SK-N-SH (cell line): Measurements from ENCODE around the gene CBLN3. TPM values are rescaled to one million over a fixed set of nuclear protein-coding genes. Genes with fewer than 3 reads are reported as not detected.

ENCODE experiments used
- CTCF ChIA-PET: fragments of 300-600, 350-600 bp; formaldehyde crosslinking; extraction: SDS; loops from one replicate; lab custom pipeline; 2021; lab: Yijun Ruan, JAX
- POLR2A ChIA-PET: fragments of 350-600 bp; sonication (Branson Sonifier 250); formaldehyde crosslinking; extraction: SDS; loops from one replicate; lab custom pipeline; 2020; ENCODE audit warnings: antibody characterized with exemption, inconsistent platforms; lab: Yijun Ruan, JAX
- DNase-seq: peaks from one replicate; pipeline ENCODE4 v3.0.0; 2012
- H2AFZ ChIP-seq: fragments of 200-600 bp; sonication (generic); 2 replicates; pipeline ENCODE4 v1.8.1; 2016; ENCODE audit warnings: antibody characterized with exemption, mild to moderate bottlenecking, low read depth
- H3F3A ChIP-seq: fragments of 200-600 bp; sonication (generic); replicated peaks from 2 replicates; pipeline ENCODE3; 2016; ENCODE audit warnings: antibody characterized with exemption, mild to moderate bottlenecking; ENCODE audit not compliant: insufficient read depth
- H3K27ac ChIP-seq, 2 experiments: fragments of 200-500 bp in 1 of 2; fragments of 200-600 bp in 1 of 2; sonication (Bioruptor generic) in 1 of 2; sonication (generic), shearing (Covaris generic) in 1 of 2; 2 replicates each; pipeline versions ENCODE4 v1.5.1 to v1.6.1; 2014 to 2016; ENCODE audit warnings: low read depth in 2 of 2, inconsistent platforms in 1 of 2, low read length in 1 of 2, mild to moderate bottlenecking in 1 of 2, mixed read lengths in 1 of 2
- H3K27me3 ChIP-seq: fragments of 200-600 bp; sonication (generic), shearing (Covaris generic); 2 replicates; pipeline ENCODE4 v1.6.1; 2016; ENCODE audit warnings: mixed run types; ENCODE audit not compliant: insufficient read depth
- H3K36me3 ChIP-seq, 2 experiments: fragments of 200-500 bp in 1 of 2; fragments of 200-600 bp in 1 of 2; sonication (Bioruptor generic) in 1 of 2; sonication (generic) in 1 of 2; replicated peaks in 1 of 2; 2 replicates each; pipeline versions ENCODE3 to v1.5.1; 2014 to 2016; ENCODE audit warnings: low read length in 1 of 2, mild to moderate bottlenecking in 1 of 2; ENCODE audit not compliant: insufficient read depth in 2 of 2, control insufficient read depth in 1 of 2
- H3K4me1 ChIP-seq, 2 experiments: fragments of 200-500 bp in 1 of 2; fragments of 200-600 bp in 1 of 2; sonication (Bioruptor generic) in 1 of 2; sonication (generic), shearing (Covaris generic) in 1 of 2; 2 replicates each; pipeline versions ENCODE4 v1.5.1 to v1.6.1; 2014 to 2016; ENCODE audit warnings: low read depth in 1 of 2, low read length in 1 of 2, mixed run types in 1 of 2; ENCODE audit not compliant: insufficient read depth in 2 of 2, control insufficient read depth in 1 of 2
- H3K4me2 ChIP-seq: fragments of 200-600 bp; sonication (generic), shearing (Covaris generic); 2 replicates; pipeline ENCODE4 v1.6.1; 2017; ENCODE audit warnings: mixed run types
- H3K4me3 ChIP-seq, 2 experiments: fragments of 200-500 bp in 1 of 2; fragments of 200-600 bp in 1 of 2; sonication (Bioruptor generic) in 1 of 2; sonication (generic), shearing (Covaris generic) in 1 of 2; 2 replicates each; pipeline versions ENCODE4 v1.5.1 to v1.8.1; 2014 to 2016; ENCODE audit warnings: low read depth in 2 of 2, inconsistent platforms in 1 of 2, low read length in 1 of 2, mild to moderate bottlenecking in 1 of 2, mixed read lengths in 1 of 2, moderate library complexity in 1 of 2
- H3K79me2 ChIP-seq: fragments of 200-600 bp; sonication (generic); 2 replicates; pipeline ENCODE4 v1.8.1; 2017; ENCODE audit warnings: mild to moderate bottlenecking; ENCODE audit not compliant: insufficient read depth
- H3K9ac ChIP-seq: fragments of 200-600 bp; sonication (generic); 2 replicates; pipeline ENCODE4 v1.6.1; 2017; ENCODE audit warnings: mixed run types
- H3K9me2 ChIP-seq: fragments of 200-600 bp; sonication (generic); 2 replicates; pipeline ENCODE4 v1.6.1; 2017; ENCODE audit warnings: mixed run types
- H3K9me3 ChIP-seq: fragments of 200-600 bp; sonication (generic); 2 replicates; pipeline ENCODE4 v1.6.1; 2017; ENCODE audit warnings: mixed run types, mild to moderate bottlenecking, moderate library complexity
- H4K20me1 ChIP-seq: fragments of 200-600 bp; sonication (generic); 2 replicates; pipeline ENCODE4 v1.6.1; 2017; ENCODE audit warnings: mild to moderate bottlenecking, mixed run types; ENCODE audit not compliant: insufficient read depth
- ELF1 ChIP-seq: IDR thresholded peaks from 2 replicates; pipeline ENCODE4 v1.4.0; 2012
- EZH2phosphoT487 ChIP-seq: fragments of 200-600 bp; sonication (generic); IDR thresholded peaks from 2 replicates; pipeline ENCODE4 v1.6.1; 2017; ENCODE audit warnings: low read depth, mixed run types, mild to moderate bottlenecking, antibody characterized with exemption, moderate library complexity, borderline replicate concordance
- FOSL2 ChIP-seq: IDR thresholded peaks from 2 replicates; pipeline ENCODE4 v1.4.0; 2012; ENCODE audit warnings: low read depth, mild to moderate bottlenecking, moderate library complexity, borderline replicate concordance
- FOXM1 ChIP-seq: IDR thresholded peaks from 2 replicates; pipeline ENCODE4 v1.4.0; 2012; ENCODE audit warnings: low read depth, mild to moderate bottlenecking
- GATA2 ChIP-seq: sonication (generic); formaldehyde crosslinking; IDR thresholded peaks from 2 replicates; pipeline ENCODE4 v1.5.0; 2020; ENCODE audit warnings: mild to moderate bottlenecking, missing genetic modification reagents
- MXI1 ChIP-seq: IDR thresholded peaks from 2 replicates; pipeline ENCODE4 v1.6.1; 2012; ENCODE audit warnings: mild to moderate bottlenecking, low read depth, low read length, improper control_type of control experiment
- NFIC ChIP-seq: IDR thresholded peaks from 2 replicates; pipeline ENCODE4 v1.4.0; 2012; ENCODE audit warnings: borderline replicate concordance
- NRF1 ChIP-seq: IDR thresholded peaks from 2 replicates; pipeline ENCODE4 v1.6.1; 2012; ENCODE audit warnings: low read depth, mild to moderate bottlenecking, low read length
- SIN3A ChIP-seq: IDR thresholded peaks from 2 replicates; pipeline ENCODE4 v1.6.1; 2012; ENCODE audit warnings: low read depth, mild to moderate bottlenecking, low read length, moderate library complexity, borderline replicate concordance
- WGBS: methylation state at CpG from one replicate; pipeline ENCODE4 v1.1.6; 2017; ENCODE audit warnings: low lambda C conversion rate; 5-methylcytosine and 5-hydroxymethylcytosine counted together
- polyA plus RNA-seq, 3 experiments: library from polyadenylated mRNA; depleted of rRNA; stranded (reverse); fragments of >200 nt; gene quantifications; 2 replicates each; pipeline ENCODE4 v1.2.3, GENCODE V29; 2012
- TF ChIP-seq, protein P1 (sequence below): fragments of 150-350 bp; IDR thresholded peaks from 2 replicates; pipeline ENCODE4 v1.6.1; 2016; ENCODE audit warnings: mild to moderate bottlenecking, low read depth, low read length
- TF ChIP-seq, protein P2 (sequence below): IDR thresholded peaks from 2 replicates; pipeline ENCODE4 v1.4.0; 2012; ENCODE audit warnings: low read depth, borderline replicate concordance
- TF ChIP-seq, protein P3 (sequence below): IDR thresholded peaks from 2 replicates; pipeline ENCODE4; 2012

Gene CBLN3
- polyA plus RNA-seq, 1 of the 3 experiments (the other 2 are of a cell fraction) = 1.8 TPM

DNA sequence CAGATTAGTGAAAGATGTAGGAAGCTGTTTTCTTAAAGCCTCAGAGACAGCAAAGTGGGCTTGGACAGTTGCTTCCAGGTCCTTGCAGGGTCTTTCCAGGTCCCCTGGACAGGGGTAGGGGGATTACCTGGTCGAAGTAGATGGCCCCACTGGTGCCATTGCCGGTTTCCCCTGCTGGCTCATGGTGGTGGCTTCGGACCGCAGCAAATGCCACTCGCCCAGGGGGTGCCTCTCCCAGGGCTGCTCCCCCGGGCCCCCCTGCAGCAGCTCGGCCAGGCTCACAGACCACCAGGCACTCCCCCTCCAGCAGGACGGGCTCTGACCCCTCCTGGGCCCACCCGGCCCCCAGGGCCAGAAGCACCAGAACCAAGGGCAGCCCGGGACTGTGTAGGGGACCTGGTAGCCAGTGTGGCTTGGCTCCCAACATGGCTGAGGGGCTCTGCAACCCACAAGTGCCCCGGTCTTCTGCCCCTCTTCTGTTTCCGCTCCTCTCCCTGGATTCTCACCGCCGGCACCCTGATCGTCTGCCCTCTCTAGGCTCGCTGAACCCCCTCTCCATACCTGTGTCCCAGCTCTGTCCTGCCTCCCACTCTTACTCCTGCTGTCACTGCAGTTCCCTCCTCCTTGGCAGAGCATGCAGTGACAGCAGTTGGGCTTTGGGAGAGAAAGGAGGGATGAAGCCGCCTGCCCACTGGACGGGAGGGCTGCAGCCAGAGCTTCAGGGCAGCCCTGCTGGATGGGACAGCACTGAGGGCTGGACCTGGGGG, 657 bp downstream of the CBLN3 start (continued):
- TF ChIP-seq NRF1 = no peak
- no peak for TF ChIP-seq NFIC
- TF ChIP-seq, protein P1, sequence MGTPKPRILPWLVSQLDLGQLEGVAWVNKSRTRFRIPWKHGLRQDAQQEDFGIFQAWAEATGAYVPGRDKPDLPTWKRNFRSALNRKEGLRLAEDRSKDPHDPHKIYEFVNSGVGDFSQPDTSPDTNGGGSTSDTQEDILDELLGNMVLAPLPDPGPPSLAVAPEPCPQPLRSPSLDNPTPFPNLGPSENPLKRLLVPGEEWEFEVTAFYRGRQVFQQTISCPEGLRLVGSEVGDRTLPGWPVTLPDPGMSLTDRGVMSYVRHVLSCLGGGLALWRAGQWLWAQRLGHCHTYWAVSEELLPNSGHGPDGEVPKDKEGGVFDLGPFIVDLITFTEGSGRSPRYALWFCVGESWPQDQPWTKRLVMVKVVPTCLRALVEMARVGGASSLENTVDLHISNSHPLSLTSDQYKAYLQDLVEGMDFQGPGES = no peak
- TF ChIP-seq FOSL2 = no peak
- no peak for TF ChIP-seq EZH2phosphoT487
- TF ChIP-seq MXI1 = no peak

DNA sequence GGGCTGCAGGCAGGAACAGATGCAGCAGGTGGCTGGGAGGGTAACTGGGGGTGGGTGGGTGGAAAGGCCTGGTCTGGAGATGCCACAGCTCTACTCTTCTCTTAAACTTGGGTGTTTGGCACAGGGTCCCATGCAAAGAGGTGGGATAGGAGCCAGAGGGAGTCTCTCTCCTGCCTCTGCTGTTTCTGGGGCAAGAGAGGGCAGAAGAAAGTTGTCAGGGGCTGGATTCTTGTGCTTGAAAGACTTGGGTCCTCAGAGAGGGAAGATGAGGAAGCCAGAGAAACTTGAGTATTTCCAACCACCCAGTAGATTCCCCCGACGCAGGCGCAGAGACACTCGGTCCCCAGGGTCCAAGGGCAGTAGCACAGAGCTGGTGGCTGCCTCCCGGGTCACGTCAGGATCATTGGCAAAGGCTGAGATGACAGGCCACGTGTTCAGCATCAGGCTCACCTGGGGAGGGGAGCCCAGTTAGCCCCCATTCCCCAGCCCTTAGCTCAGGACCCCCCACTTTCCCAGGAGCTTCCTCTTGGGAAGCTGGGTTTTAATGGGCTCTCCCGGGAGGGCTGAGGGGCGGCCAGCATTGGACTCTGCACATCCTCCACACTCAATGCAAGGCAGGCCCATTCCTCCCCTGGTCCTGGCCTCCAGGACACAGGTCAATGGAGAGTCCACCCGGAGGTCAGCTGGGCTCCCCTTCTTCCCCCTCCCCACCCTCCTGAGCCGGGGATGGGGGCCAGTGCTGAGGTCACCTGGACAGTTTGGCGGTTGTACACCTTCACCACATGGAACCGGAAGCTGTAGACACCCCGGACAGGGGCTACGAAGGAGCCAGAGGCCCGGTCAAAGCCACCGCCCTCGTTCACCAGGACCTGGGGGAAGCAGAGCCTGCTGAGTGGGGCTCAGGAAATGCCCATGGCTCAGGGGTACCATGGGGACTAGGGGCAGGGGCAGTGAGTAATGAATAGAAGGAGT, 1.6 kb downstream of the CBLN3 start:
- ChIA-PET CTCF (interaction anchor here (0.7 to 16.1 kb wide), 9 partner anchors 9 to 185 kb away, joined by 3 to 275 read pairs (median 5); partner anchors contain the start of genes ADCY4 and TINF2), POLR2A (no interaction called here)
- Histone ChIP-seq H3K4me3 (no peak overlapping the region), H3F3A (peaks cover 7% of the 10 kb centered on the region), H3K27me3 (no peaks in the 10 kb centered on the region), H3K4me1 (peaks cover 26 to 31% of the 10 kb centered on the region in 2 experiments; a peak in 3 of 4 replicates), H4K20me1 (peaks cover 10% of the 10 kb centered on the region), H3K36me3 (peaks cover 7 to 9% of the 10 kb centered on the region in 2 experiments), H3K9me2 (no peaks in the 10 kb centered on the region), H3K4me2 (no peak overlapping the region), H2AFZ (no peak overlapping the region), H3K9me3 (no peaks in the 10 kb centered on the region), H3K79me2 (peaks cover 27% of the 10 kb centered on the region), H3K9ac (no peak overlapping the region), H3K27ac (no peak overlapping the region)
- DNase-seq = no peak
- TF ChIP-seq ELF1 (no peak), GATA2 (CRISPR knock-in tag) (no peak), NRF1 (no peak), SIN3A (no peak), FOXM1 (no peak)
- TF ChIP-seq, protein P2, sequence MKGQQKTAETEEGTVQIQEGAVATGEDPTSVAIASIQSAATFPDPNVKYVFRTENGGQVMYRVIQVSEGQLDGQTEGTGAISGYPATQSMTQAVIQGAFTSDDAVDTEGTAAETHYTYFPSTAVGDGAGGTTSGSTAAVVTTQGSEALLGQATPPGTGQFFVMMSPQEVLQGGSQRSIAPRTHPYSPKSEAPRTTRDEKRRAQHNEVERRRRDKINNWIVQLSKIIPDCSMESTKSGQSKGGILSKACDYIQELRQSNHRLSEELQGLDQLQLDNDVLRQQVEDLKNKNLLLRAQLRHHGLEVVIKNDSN = no peak
- TF ChIP-seq, protein P3, sequence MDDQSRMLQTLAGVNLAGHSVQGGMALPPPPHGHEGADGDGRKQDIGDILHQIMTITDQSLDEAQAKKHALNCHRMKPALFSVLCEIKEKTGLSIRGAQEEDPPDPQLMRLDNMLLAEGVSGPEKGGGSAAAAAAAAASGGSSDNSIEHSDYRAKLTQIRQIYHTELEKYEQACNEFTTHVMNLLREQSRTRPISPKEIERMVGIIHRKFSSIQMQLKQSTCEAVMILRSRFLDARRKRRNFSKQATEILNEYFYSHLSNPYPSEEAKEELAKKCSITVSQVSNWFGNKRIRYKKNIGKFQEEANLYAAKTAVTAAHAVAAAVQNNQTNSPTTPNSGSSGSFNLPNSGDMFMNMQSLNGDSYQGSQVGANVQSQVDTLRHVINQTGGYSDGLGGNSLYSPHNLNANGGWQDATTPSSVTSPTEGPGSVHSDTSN = no peak
- WGBS = 93% methylated on average over 12 of the region's 18 CpGs
